ENCODE measurements around the gene NPIPA1.
"Not testable (repeated sequence)": the region's sequence is repeated elsewhere in the genome, so short reads cannot be mapped to it uniquely, and the experiment has no call there.

NPIPA1 gene

DNA sequence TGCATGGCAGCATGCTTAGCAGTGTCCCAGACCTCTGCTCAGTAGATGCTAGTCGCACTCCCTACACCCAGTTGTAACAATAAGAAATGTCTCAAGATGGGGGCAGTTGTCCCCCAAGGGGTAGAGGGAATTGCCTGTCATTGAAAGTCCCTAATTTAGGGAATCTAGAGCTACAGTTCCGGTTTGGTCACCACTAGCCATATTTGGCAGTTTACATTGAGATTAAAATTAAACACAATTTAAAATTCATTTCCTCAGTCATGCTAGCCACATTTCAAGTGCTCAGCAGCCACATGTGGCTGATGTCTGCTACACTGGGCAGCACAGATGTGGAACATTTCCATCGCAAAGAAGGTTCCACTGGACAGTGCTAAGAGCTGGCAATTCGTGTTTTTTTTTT, 41.7 kb downstream of the NPIPA1 start:
- not testable (repeated sequence) for DNase-seq

DNA sequence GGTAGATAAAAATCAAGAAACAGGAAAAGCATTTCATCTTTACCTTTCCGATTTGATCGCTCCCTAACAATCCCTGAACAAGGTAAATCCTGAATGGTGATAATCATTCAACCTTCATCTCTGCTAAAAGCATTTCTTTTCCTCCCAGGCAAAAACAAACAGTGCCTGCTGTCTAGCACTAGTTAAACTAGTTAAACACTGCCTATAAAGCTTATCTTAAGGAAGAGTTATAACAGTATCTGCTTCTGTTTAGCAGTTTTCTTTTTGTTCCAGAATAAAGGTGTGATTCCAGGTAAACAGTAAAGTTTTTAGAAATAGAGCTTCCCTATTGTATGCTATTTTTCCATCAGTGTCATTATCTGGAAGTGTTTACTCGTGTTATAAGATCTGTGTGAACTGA, 44.0 kb downstream of the NPIPA1 start:
- DNase-seq, result not testable (repeated sequence)

DNA sequence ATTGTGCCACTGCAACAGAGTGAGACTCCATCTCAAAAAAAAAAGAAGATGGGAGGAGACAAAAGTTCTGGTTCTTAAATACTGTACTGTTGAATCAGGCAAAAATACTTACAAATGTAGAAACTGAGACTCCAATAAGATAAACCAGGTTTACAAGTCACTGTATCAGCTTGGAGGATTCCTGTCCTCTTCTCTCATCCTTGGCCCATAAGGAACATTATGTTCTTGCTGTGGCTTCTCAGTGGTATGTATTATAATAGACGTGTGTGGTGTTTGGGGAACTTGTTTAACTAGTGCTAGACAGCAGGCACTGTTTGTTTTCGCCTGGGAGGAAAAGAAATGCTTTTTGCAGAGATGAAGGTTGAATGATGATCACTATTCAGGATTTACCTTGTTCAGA, 45.3 kb downstream of the NPIPA1 start:
- DNase-seq, result not testable (repeated sequence)

DNA sequence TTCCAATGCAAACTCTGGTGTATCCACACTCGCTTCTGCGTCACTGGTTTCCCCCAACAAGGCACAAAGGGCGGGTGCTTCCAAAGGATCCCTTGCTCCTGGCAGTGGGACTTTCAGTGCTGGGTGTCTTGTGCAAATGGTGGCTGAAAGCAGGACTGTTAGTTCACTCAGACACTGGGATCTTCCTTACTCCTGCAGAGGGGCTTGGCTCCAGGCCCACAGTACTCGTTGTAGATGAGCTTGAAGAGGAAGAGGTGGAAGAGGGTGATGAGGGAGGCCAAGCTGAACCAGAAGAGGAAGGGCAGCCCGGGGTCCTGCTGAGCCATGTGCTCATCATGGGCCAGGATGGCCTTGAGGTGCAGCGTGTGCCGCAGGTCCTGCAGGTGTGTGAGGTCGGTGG, 50.8 kb downstream of the NPIPA1 start:
- not testable (repeated sequence) for DNase-seq

DNA sequence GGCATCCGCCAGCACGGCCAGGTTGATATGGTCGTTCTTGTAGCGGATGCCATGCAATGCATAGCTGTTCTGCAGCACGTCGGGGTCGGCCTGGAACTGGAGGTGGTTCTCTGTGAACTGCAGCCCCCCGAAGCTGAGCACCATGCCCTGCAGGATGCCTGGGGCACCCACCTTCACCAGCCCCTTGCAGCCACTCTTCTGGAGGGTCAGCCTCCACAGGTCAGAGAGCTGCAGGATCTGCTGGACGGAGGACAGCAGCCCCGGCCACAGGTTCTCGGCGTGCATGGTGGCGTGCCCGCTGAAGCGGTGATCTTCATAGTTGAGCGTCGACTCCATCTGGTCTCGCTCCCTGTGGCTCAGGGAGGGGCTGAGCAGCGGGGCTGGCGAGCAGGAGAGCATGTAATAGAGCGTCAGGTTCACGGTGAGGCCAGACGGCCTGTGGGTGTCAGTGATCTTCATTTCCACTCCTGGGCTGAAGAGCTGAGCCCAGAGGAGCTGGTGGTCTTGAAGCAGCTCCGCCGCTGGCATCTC, 51.5 kb downstream of the NPIPA1 start:
- DNase-seq, result not testable (repeated sequence)

DNA sequence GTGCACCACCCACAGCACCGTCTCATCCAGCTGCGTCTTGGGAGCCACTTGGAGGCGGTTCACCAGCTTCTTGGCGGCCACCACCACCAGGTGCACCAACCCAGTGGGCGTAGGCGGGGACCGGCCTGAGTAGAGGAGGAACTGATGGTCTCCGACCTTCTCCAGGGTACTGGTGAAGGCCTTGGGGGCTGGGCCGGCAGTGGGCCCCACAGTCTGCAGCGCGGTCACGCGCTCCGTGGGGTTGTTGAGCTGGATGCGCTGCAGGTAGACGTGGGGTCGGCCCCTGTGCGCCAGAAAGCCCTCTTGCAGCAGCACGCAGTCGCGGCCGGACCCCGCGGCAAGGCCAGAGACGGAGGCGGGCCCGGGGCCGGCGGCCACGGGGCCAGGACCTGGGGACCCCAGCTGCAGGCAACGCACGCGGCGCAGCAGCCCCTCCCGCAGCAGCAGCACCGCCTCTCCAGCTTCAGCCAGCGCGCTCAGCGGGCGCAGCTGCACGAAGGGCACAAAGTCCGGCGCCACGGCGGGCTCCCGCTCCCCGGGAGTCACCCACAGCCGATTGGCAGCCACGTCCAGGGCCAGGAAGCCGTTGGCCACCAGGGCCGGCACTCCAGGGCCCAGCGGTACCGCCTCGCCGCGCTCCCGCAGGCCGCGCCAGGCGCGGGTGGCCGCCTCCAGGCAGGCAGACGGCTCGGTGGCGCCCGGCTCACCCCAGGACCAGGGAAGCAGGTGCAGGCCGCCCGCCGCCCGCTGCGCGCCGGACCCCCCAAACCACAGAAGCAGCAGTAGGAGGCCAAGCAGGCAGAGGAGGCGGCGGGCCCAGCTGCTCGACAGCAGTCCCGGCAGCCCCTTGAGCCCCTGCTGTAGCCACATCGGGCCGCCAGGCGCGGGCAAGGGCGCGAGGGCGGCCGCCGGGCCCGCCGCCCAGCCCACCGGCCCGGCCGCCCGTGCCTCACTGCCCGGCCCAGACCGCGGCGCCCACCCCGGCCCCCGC, 52.3 kb downstream of the NPIPA1 start:
- DNase-seq, result not testable (repeated sequence)

DNA sequence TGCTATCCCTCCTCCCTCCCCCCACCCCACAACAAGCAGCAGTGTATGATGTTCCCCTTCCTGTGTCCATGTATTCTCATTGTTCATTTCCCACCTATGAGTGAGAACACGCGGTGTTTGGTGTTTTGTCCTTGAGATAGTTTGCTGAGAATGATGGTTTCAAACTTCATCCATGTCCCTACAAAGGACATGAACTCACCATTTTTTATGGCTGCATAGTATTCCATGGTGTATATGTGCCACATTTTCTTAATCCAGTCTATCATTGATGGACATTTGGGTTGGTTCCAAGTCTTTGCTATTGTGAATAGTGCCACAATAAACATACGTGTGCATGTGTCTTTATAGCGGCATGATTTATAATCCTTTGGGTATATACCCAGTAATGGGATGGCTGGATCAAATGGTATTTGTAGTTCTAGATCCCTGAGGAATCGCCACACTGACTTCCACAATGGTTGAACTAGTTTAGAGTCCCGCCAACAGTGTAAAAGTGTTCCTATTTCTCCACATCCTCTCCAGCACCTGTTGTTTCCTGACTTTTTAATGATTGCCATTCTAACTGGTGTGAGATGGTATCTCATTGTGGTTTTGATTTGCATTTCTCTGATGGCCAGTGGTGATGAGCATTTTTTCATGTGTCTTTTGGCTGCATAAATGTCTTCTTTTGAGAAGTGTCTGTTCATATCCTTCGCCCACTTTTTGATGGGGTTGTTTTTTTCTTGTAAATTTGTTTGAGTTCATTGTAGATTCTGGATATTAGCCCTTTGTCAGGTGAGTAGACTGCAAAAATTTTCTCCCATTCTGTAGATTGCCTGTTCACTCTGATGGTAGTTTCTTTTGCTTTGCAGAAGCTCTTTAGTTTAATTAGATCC, 56.3 kb downstream of the NPIPA1 start:
- DNase-seq, result not testable (repeated sequence)

DNA sequence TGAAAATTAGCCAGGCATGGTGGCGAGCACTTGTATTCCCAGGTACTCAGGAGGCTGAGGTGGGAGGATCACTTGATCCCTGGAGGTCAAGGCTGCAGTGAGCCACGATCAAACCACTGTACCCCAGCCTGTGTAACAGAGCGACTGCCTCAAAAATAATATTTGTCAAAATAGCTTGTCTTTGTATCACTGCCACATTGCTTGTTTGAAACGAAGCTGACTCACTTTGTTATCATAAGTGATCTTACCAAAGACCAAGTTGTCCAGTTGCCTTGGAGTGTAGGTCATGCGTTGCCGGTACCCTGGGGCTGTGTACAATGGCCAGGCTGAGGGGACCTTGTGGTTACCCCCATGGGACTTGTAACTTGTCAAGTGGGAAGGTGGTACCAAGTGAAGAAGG, 59.5 kb downstream of the NPIPA1 start:
- not testable (repeated sequence) for DNase-seq

DNA sequence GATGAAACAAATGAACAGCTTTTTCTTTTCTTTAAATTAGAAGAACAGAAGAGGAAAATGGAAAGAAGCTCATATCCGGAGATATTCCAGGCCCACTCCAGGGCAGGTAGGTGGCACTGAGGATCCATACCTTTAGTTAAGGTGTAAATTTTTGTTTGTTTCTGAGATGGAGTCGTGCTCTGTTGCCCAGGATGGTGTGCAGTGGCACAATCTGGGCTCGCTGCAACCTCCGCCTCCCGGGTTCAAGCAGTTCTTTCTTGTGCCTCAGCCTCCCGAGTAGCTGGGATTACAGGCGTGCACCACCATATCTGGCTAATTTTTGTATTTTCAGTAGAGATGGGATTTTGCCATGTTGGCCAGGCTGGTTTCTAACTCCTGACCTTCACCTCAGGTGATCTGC, 61.1 kb downstream of the NPIPA1 start:
- DNase-seq, result not testable (repeated sequence)

DNA sequence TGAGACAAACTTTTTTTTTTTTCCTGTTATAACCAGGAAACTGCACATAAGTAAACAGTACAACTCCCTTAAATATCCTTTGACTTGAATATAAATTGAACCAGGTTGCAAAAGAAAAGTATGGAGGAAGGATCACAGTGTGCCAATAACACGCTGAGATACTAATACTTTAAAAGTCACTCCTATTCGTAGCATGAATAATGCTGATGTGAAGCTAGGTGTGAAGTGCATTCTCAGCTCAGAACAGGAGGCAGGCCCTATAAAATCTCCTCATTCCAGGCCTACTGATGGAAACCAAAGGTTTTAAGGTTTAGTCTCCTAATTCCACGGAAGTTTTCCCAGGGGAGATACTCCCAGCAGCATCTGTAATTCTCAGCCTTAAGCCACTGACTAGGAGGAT, 62.6 kb downstream of the NPIPA1 start:
- not testable (repeated sequence) for DNase-seq

All from activated CD4-positive, alpha-beta T cell treated with anti-CD3 and anti-CD28 coated beads, Interleukin-2, amount 50 U/mL, for 16 hours (primary cell).